ENCODE results near the gene SRC.

DNA sequence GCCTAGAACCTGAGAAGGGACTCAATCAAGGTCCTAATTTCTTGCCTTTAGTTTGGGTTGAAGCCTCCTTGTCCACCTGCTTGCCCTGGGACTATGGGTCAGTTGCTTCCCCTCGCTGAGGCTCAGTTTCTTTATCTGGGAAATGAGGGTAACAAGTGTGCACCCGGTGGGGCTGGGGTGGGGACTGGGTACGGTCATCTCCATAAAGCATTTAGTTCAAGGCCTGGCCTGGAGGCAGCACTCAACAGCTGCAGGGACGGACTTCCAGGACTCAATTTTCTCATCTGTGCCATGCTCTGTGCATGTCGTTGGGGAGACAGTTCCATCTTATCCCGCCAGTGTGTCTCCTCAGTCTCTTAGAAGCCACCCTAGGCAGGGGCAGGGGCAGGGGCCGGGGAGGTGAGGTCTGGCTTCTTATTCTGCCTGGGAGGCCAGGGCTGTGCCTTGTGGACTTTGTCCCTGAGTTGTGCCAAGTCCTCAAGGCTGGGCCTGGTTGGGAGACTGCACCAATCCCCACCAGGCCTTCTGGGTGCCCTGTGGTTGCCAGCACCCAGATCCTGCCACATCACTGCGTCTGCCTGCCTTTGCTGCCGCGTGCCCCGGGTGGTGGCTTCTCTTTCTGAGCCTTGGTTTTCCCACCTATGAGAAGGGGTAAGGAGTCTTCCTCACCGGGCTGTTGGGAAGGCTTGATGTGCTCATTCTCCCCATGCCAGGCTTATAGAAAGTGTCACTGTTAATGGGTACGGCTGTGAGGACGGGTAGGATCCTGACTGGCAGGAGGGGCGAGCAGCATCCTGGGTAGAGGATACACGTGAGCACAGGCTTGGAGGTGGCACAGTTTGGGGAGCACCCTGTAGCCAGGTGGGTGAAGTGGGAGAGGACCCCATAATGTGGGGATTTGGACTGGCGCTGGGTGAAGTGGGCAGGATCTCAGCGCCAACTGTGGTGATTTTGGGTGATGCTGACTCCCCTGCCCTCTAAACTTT lies 8.6 kb downstream of the SRC start:
- TF ChIP-seq, protein P1, sequence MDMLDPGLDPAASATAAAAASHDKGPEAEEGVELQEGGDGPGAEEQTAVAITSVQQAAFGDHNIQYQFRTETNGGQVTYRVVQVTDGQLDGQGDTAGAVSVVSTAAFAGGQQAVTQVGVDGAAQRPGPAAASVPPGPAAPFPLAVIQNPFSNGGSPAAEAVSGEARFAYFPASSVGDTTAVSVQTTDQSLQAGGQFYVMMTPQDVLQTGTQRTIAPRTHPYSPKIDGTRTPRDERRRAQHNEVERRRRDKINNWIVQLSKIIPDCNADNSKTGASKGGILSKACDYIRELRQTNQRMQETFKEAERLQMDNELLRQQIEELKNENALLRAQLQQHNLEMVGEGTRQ (IDR thresholded peaks at IDR 0.05; ENCODE audit: low read length), result no peak
- TF ChIP-seq CTCF (IDR thresholded peaks at IDR 0.05; ENCODE audit: control extremely low read depth in 1 of 3, insufficient read depth in 1 of 3, low read depth in 1 of 3, low read length in 3 of 3) (no peak), TEAD4 (IDR thresholded peaks at IDR 0.05; ENCODE audit: low read depth, low read length) (no peak), SP2 (IDR thresholded peaks at IDR 0.05; ENCODE audit: low read length) (no peak), EZH2 (IDR thresholded peaks at IDR 0.05; ENCODE audit: low read depth, low read length, severe bottlenecking) (no peak)

Data from H1 (cell line).